SU-DHL-6 (cell line): ENCODE data around the gene RPS6KA2.

Experiments used
- H2AFZ ChIP-seq: fragments of 200-600 bp; sonication (generic); 2 replicates; pipeline ENCODE4 v1.6.1; 2014; ENCODE audit warnings: low read depth, mild to moderate bottlenecking, moderate library complexity, mixed read lengths, antibody characterized with exemption, low read length; ENCODE audit not compliant: severe bottlenecking
- H3F3A ChIP-seq: fragments of 200-600 bp; shearing (Covaris generic); 2 replicates; pipeline ENCODE4 v1.6.0; 2016; ENCODE audit warnings: antibody characterized with exemption, mild to moderate bottlenecking; ENCODE audit not compliant: insufficient read depth
- H3K27ac ChIP-seq: fragments of 200-600 bp; sonication (generic); 2 replicates; pipeline ENCODE4 v1.5.1; 2016; ENCODE audit warnings: low read depth, mild to moderate bottlenecking, low read length, moderate library complexity, mixed read lengths
- H3K27me3 ChIP-seq: fragments of 200-600 bp; sonication (generic), shearing (Covaris generic); 2 replicates; pipeline ENCODE4 v1.6.0; 2014; ENCODE audit warnings: mild to moderate bottlenecking, low read length
- H3K36me3 ChIP-seq: fragments of 200-600 bp; sonication (generic); 2 replicates; pipeline ENCODE4 v1.6.1; 2014; ENCODE audit warnings: mild to moderate bottlenecking, low read length, mixed read lengths
- H3K4me2 ChIP-seq: fragments of 300-600, 200-600 bp; shearing (Covaris generic), sonication (generic); 2 replicates; pipeline ENCODE4 v1.6.0; 2014; ENCODE audit warnings: low read length, low read depth, mild to moderate bottlenecking; ENCODE audit not compliant: poor library complexity, severe bottlenecking
- H3K4me3 ChIP-seq: fragments of 200-600 bp; sonication (generic); 2 replicates; pipeline ENCODE4 v1.5.1; 2014; ENCODE audit warnings: antibody characterized with exemption, low read length, mild to moderate bottlenecking, mixed read lengths; ENCODE audit not compliant: insufficient read depth, poor library complexity, severe bottlenecking
- H3K79me2 ChIP-seq: fragments of 200-600 bp; sonication (generic); 2 replicates; pipeline ENCODE4 v1.6.1; 2014; ENCODE audit warnings: mild to moderate bottlenecking, low read length, moderate library complexity; ENCODE audit not compliant: insufficient read depth
- H3K9ac ChIP-seq: fragments of 200-600 bp; sonication (generic); 2 replicates; pipeline ENCODE4 v1.7.0; 2014; ENCODE audit warnings: mild to moderate bottlenecking, low read length
- H3K9me2 ChIP-seq: fragments of 200-600 bp; sonication (generic); replicated peaks from 2 replicates; pipeline ENCODE4 v1.6.1; 2014; ENCODE audit warnings: low read length; ENCODE audit not compliant: insufficient read depth
- H3K9me3 ChIP-seq: fragments of 200-600 bp; sonication (generic); 2 replicates; pipeline ENCODE4 v1.6.1; 2014; ENCODE audit warnings: low read length, mixed read lengths; ENCODE audit not compliant: insufficient read depth
- H4K20me1 ChIP-seq: fragments of 200-600 bp; sonication (generic); 2 replicates; pipeline ENCODE4 v1.6.1; 2014; ENCODE audit warnings: low read depth, mild to moderate bottlenecking, antibody characterized with exemption, low read length, moderate library complexity, mixed read lengths
- EZH2phosphoT487 ChIP-seq: fragments of 200-600 bp; sonication (generic), shearing (Covaris generic); conservative IDR thresholded peaks from 2 replicates; pipeline ENCODE4 v1.6.1; 2018; ENCODE audit warnings: mild to moderate bottlenecking, antibody characterized with exemption, low read length, moderate library complexity, mixed read lengths
- TF ChIP-seq, protein P1 (sequence below): fragments of 200-600 bp; sonication (generic); IDR thresholded peaks from one replicate; pipeline ENCODE4 v1.5.1; 2017; ENCODE audit warnings: antibody characterized with exemption, mild to moderate bottlenecking, low read length, moderate library complexity; ENCODE audit not compliant: insufficient read depth, poor library complexity, severe bottlenecking

Gene RPS6KA2

GRCh38 chr6:166498661-166499349, 128.2 kb downstream of the RPS6KA2 start:
- no peaks in the 10 kb centered on the region for H3K27me3 ChIP-seq
- no peaks in the 10 kb centered on the region for H3K9me3 ChIP-seq
- H3F3A ChIP-seq: no peaks in the 10 kb centered on the region
- no peak overlapping the region for H3K4me3 ChIP-seq
- H3K79me2 ChIP-seq: no peaks in the 10 kb centered on the region
- H3K4me2 ChIP-seq: no peak overlapping the region
- TF ChIP-seq, protein P1, sequence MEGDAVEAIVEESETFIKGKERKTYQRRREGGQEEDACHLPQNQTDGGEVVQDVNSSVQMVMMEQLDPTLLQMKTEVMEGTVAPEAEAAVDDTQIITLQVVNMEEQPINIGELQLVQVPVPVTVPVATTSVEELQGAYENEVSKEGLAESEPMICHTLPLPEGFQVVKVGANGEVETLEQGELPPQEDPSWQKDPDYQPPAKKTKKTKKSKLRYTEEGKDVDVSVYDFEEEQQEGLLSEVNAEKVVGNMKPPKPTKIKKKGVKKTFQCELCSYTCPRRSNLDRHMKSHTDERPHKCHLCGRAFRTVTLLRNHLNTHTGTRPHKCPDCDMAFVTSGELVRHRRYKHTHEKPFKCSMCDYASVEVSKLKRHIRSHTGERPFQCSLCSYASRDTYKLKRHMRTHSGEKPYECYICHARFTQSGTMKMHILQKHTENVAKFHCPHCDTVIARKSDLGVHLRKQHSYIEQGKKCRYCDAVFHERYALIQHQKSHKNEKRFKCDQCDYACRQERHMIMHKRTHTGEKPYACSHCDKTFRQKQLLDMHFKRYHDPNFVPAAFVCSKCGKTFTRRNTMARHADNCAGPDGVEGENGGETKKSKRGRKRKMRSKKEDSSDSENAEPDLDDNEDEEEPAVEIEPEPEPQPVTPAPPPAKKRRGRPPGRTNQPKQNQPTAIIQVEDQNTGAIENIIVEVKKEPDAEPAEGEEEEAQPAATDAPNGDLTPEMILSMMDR: no peak
- TF ChIP-seq EZH2phosphoT487: no peak
- H4K20me1 ChIP-seq: no peaks in the 10 kb centered on the region
- no peaks in the 10 kb centered on the region for H3K9me2 ChIP-seq
- no peak overlapping the region for H3K27ac ChIP-seq
- H2AFZ ChIP-seq: no peak overlapping the region
- no peaks in the 10 kb centered on the region for H3K36me3 ChIP-seq
- H3K9ac ChIP-seq: no peak overlapping the region

GRCh38 chr6:166498228-166498627, 128.8 kb downstream of the RPS6KA2 start:
- H3K27ac ChIP-seq: no peak overlapping the region
- H3K79me2 ChIP-seq: no peaks in the 10 kb centered on the region
- H3K4me3 ChIP-seq: no peak overlapping the region
- no peaks in the 10 kb centered on the region for H4K20me1 ChIP-seq
- no peak overlapping the region for H2AFZ ChIP-seq
- no peaks in the 10 kb centered on the region for H3K27me3 ChIP-seq
- no peaks in the 10 kb centered on the region for H3K9me3 ChIP-seq
- TF ChIP-seq, protein P1: no peak
- TF ChIP-seq EZH2phosphoT487: no peak
- H3K36me3 ChIP-seq: no peaks in the 10 kb centered on the region
- H3F3A ChIP-seq: no peaks in the 10 kb centered on the region
- H3K9ac ChIP-seq: no peak overlapping the region
- H3K4me2 ChIP-seq: no peak overlapping the region
- no peaks in the 10 kb centered on the region for H3K9me2 ChIP-seq

GRCh38 chr6:166497087-166497899, 129.8 kb downstream of the RPS6KA2 start:
- TF ChIP-seq, protein P1: no peak
- TF ChIP-seq EZH2phosphoT487: no peak
- no peak overlapping the region for H3K27ac ChIP-seq
- no peaks in the 10 kb centered on the region for H4K20me1 ChIP-seq
- no peaks in the 10 kb centered on the region for H3K9me2 ChIP-seq
- no peaks in the 10 kb centered on the region for H3K79me2 ChIP-seq
- no peaks in the 10 kb centered on the region for H3K27me3 ChIP-seq
- H2AFZ ChIP-seq: no peak overlapping the region
- H3K9me3 ChIP-seq: no peaks in the 10 kb centered on the region
- no peak overlapping the region for H3K4me2 ChIP-seq
- H3K9ac ChIP-seq: no peak overlapping the region
- no peak overlapping the region for H3K4me3 ChIP-seq
- H3F3A ChIP-seq: no peaks in the 10 kb centered on the region
- H3K36me3 ChIP-seq: no peaks in the 10 kb centered on the region
